WERI-Rb-1 (cell line): ENCODE data around the gene TMEM9.
A peak's percentile ranks its signal among the peaks of the same experiment; 100 is the strongest.

Experiments
- DNase-seq: peaks from one replicate; pipeline ENCODE4 v3.0.0-alpha.2; 2020
- H3K27ac ChIP-seq: fragments of 250-450 bp; sonication (Bioruptor Pico); 2 replicates; pipeline ENCODE4 v1.5.1; 2020; ENCODE audit warnings: mild to moderate bottlenecking, moderate library complexity
- H3K27me3 ChIP-seq: fragments of 250-450 bp; sonication (Bioruptor Pico); 2 replicates; pipeline ENCODE4 v1.5.1; 2021; ENCODE audit warnings: mild to moderate bottlenecking, low read depth, moderate library complexity; ENCODE audit not compliant: insufficient read depth, severe bottlenecking
- H3K36me3 ChIP-seq: fragments of 250-450 bp; sonication (Bioruptor Pico); 2 replicates; pipeline ENCODE4 v1.5.1; 2020; ENCODE audit warnings: mild to moderate bottlenecking, moderate library complexity
- H3K4me3 ChIP-seq: 2 replicates; pipeline ENCODE4 v1.5.1; 2011; ENCODE audit warnings: low read depth, mild to moderate bottlenecking, control low read depth, low read length
- H3K9me3 ChIP-seq: fragments of 250-450 bp; sonication (Bioruptor Pico); 2 replicates; pipeline ENCODE4 v1.5.1; 2021; ENCODE audit warnings: mild to moderate bottlenecking, moderate library complexity; ENCODE audit not compliant: severe bottlenecking
- CTCF ChIP-seq: IDR thresholded peaks from 2 replicates; pipeline ENCODE4 v1.5.1; 2011; ENCODE audit warnings: low read depth, mild to moderate bottlenecking, control low read depth, inconsistent platforms, low read length

TMEM9 gene

GRCh38 chr1:201146626-201147390 is 7.5 kb downstream of the TMEM9 start:
- TF ChIP-seq CTCF, result no peak
- Histone ChIP-seq H3K4me3 (no peak overlapping the region), H3K9me3 (no peaks in the 10 kb centered on the region), H3K27me3 (no peaks in the 10 kb centered on the region), H3K27ac (peak overlapping the region; percentile 59), H3K36me3 (peaks cover 100% of the 10 kb centered on the region)
- DNase-seq, result peak; percentile 16

- TF ChIP-seq CTCF, result no peak
- Histone ChIP-seq H3K36me3 (peaks cover 100% of the 10 kb centered on the region), H3K27me3 (no peaks in the 10 kb centered on the region), H3K4me3 (no peak overlapping the region), H3K9me3 (no peaks in the 10 kb centered on the region), H3K27ac (peak overlapping the region; percentile 59)
- DNase-seq, result peak; percentile 12
Observed at GRCh38 chr1:201145816-201146215, 8.5 kb downstream of the TMEM9 start.

- no peaks in the 10 kb centered on the region for H3K9me3 ChIP-seq
- no peak overlapping the region for H3K4me3 ChIP-seq
- H3K27ac ChIP-seq, result peak overlapping the region; percentile 59
- no peaks in the 10 kb centered on the region for H3K27me3 ChIP-seq
- peak; percentile 59 for DNase-seq
- no peak for TF ChIP-seq CTCF
- peaks cover 100% of the 10 kb centered on the region for H3K36me3 ChIP-seq
Observed at GRCh38 chr1:201145132-201145531, 9.1 kb downstream of the TMEM9 start.

GRCh38 chr1:201144701-201145100 is 9.6 kb downstream of the TMEM9 start:
- peak; percentile 78 for DNase-seq
- peaks cover 100% of the 10 kb centered on the region for H3K36me3 ChIP-seq
- no peaks in the 10 kb centered on the region for H3K27me3 ChIP-seq
- no peak overlapping the region for H3K4me3 ChIP-seq
- H3K9me3 ChIP-seq, result no peaks in the 10 kb centered on the region
- peak; percentile 36; the same call in 1 of the 2 replicates for TF ChIP-seq CTCF
- H3K27ac ChIP-seq, result peak overlapping the region; percentile 59

GRCh38 chr1:201143726-201144635 is 10.3 kb downstream of the TMEM9 start:
- peak; percentile 19 for DNase-seq
- peak overlapping the region; percentile 13 for H3K27ac ChIP-seq
- H3K4me3 ChIP-seq, result no peak overlapping the region
- H3K27me3 ChIP-seq, result no peaks in the 10 kb centered on the region
- peaks cover 100% of the 10 kb centered on the region for H3K36me3 ChIP-seq
- TF ChIP-seq CTCF, result no peak
- no peaks in the 10 kb centered on the region for H3K9me3 ChIP-seq
